Mesothelial cell of epicardium (in vitro differentiated cells): ENCODE measurements around the gene FHIT. TPM values are rescaled to one million over a fixed set of nuclear protein-coding genes. Genes with fewer than 3 reads are reported as not detected.

Source experiments
- DNase-seq, 2 experiments: peaks; one replicate each; pipeline ENCODE4 v3.0.0; 2021; ENCODE audit warnings: low spot score in 2 of 2; ENCODE audit not compliant: unreplicated experiment in 2 of 2
- H3K27ac Mint-ChIP-seq: 2 replicates; pipeline ENCODE4 v1.8.0; 2021; ENCODE audit warnings: mixed read lengths
- H3K27me3 Mint-ChIP-seq: 2 replicates; pipeline ENCODE4 v1.8.0; 2021; ENCODE audit warnings: low read depth, mixed read lengths
- H3K36me3 Mint-ChIP-seq: 2 replicates; pipeline ENCODE4 v1.8.0; 2021; ENCODE audit warnings: mixed read lengths
- H3K4me1 Mint-ChIP-seq: 2 replicates; pipeline ENCODE4 v1.8.0; 2021; ENCODE audit warnings: mixed read lengths
- H3K4me3 Mint-ChIP-seq: 2 replicates; pipeline ENCODE4 v1.8.0; 2021; ENCODE audit warnings: mild to moderate bottlenecking, moderate library complexity, mixed read lengths
- H3K9me3 Mint-ChIP-seq: 2 replicates; pipeline ENCODE4 v1.8.0; 2021; ENCODE audit warnings: mixed read lengths
- total RNA-seq: library from RNA; stranded (reverse); gene quantifications from 3 replicates; pipeline ENCODE4 v1.2.1, GENCODE V29; 2021
- TF ChIP-seq, protein P1 (sequence below): fragments of 200-600 bp; sonication (generic); IDR thresholded peaks from one replicate; pipeline ENCODE4 v1.5.0; 2021; ENCODE audit warnings: antibody characterized with exemption; ENCODE audit not compliant: unreplicated experiment

FHIT gene
- total RNA-seq, 1 donor from 2014 or later = 10.7 TPM

GRCh38 chr3:61288446-61288845 is 37.2 kb upstream of the FHIT start:
- H3K9me3 Mint-ChIP-seq = peaks cover 3% of the 10 kb centered on the region
- TF ChIP-seq, protein P1, sequence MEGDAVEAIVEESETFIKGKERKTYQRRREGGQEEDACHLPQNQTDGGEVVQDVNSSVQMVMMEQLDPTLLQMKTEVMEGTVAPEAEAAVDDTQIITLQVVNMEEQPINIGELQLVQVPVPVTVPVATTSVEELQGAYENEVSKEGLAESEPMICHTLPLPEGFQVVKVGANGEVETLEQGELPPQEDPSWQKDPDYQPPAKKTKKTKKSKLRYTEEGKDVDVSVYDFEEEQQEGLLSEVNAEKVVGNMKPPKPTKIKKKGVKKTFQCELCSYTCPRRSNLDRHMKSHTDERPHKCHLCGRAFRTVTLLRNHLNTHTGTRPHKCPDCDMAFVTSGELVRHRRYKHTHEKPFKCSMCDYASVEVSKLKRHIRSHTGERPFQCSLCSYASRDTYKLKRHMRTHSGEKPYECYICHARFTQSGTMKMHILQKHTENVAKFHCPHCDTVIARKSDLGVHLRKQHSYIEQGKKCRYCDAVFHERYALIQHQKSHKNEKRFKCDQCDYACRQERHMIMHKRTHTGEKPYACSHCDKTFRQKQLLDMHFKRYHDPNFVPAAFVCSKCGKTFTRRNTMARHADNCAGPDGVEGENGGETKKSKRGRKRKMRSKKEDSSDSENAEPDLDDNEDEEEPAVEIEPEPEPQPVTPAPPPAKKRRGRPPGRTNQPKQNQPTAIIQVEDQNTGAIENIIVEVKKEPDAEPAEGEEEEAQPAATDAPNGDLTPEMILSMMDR = no peak
- H3K36me3 Mint-ChIP-seq = no peaks in the 10 kb centered on the region

GRCh38 chr3:61283876-61284275 is 32.6 kb upstream of the FHIT start:
- Mint-ChIP-seq H3K9me3 (peaks cover 3% of the 10 kb centered on the region), H3K4me3 (no peak overlapping the region), H3K36me3 (no peaks in the 10 kb centered on the region)

More at GRCh38 chr3:61288446-61288845, 37.2 kb upstream of the FHIT start:
- Mint-ChIP-seq H3K4me3 (no peak overlapping the region), H3K27ac (no peak overlapping the region), H3K4me1 (no peaks in the 10 kb centered on the region), H3K27me3 (no peaks in the 10 kb centered on the region)
- DNase-seq = no peak

GRCh38 chr3:61278713-61279112 is 27.5 kb upstream of the FHIT start:
- H3K27ac Mint-ChIP-seq = no peak overlapping the region
- no peaks in the 10 kb centered on the region for H3K36me3 Mint-ChIP-seq
- H3K4me1 Mint-ChIP-seq = no peaks in the 10 kb centered on the region
- TF ChIP-seq, protein P1 = no peak
- H3K9me3 Mint-ChIP-seq = peaks cover 6% of the 10 kb centered on the region
- H3K4me3 Mint-ChIP-seq = no peak overlapping the region
- H3K27me3 Mint-ChIP-seq = no peaks in the 10 kb centered on the region
- DNase-seq = no peak

More at GRCh38 chr3:61283876-61284275, 32.6 kb upstream of the FHIT start:
- TF ChIP-seq, protein P1 = no peak
- no peaks in the 10 kb centered on the region for H3K4me1 Mint-ChIP-seq
- H3K27ac Mint-ChIP-seq = no peak overlapping the region
- DNase-seq = no peak
- no peaks in the 10 kb centered on the region for H3K27me3 Mint-ChIP-seq

DNA sequence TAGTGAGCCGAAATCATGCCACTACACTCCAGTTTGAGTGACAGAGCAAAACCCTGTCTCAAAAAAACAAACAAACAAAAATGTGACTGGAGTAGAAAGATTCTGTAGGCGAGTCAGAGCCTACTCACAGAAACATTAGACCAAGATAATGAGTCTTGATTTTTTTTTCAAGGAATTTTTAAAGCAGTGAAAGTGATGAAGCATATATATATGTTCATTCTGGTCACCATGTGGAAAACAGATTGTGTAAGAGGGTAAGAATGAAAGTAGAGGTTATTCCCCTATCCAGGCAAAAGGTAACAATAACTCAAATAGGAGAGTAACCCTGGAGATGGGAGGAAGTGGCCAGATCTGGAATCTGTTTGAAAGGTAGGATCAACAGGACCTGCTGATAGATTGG is 26.2 kb upstream of the FHIT start:
- Mint-ChIP-seq H3K4me3 (no peak overlapping the region), H3K27me3 (peaks cover 4% of the 10 kb centered on the region), H3K4me1 (no peaks in the 10 kb centered on the region), H3K9me3 (peaks cover 14% of the 10 kb centered on the region), H3K27ac (no peak overlapping the region), H3K36me3 (no peaks in the 10 kb centered on the region)
- TF ChIP-seq, protein P1 = no peak
- no peak for DNase-seq

- Mint-ChIP-seq H3K36me3 (no peaks in the 10 kb centered on the region), H3K4me1 (no peaks in the 10 kb centered on the region), H3K9me3 (peaks cover 14% of the 10 kb centered on the region), H3K4me3 (no peak overlapping the region), H3K27me3 (peaks cover 4% of the 10 kb centered on the region), H3K27ac (no peak overlapping the region)
- no peak for DNase-seq
- TF ChIP-seq, protein P1 = no peak
Measured at GRCh38 chr3:61269435-61269834, 18.2 kb upstream of the FHIT start.

GRCh38 chr3:61268644-61269043 is 17.4 kb upstream of the FHIT start:
- DNase-seq = no peak
- TF ChIP-seq, protein P1 = no peak
- H3K4me3 Mint-ChIP-seq = no peak overlapping the region
- no peak overlapping the region for H3K27ac Mint-ChIP-seq
- peaks cover 4% of the 10 kb centered on the region for H3K27me3 Mint-ChIP-seq
- H3K36me3 Mint-ChIP-seq = no peaks in the 10 kb centered on the region
- H3K4me1 Mint-ChIP-seq = no peaks in the 10 kb centered on the region
- H3K9me3 Mint-ChIP-seq = peaks cover 7% of the 10 kb centered on the region
